DOHH2 (cell line): ENCODE results near the gene VAC14.

Source experiments
- CTCF ChIP-seq: fragments of 200-600 bp; sonication (generic); IDR thresholded peaks from one replicate; pipeline ENCODE4 v1.5.1; 2014; ENCODE audit warnings: antibody characterized with exemption, mild to moderate bottlenecking, low read depth, low read length; ENCODE audit not compliant: poor library complexity, severe bottlenecking
- EZH2phosphoT487 ChIP-seq: fragments of 200-600 bp; sonication (generic); IDR thresholded peaks from 2 replicates; pipeline ENCODE4 v1.6.1; 2017; ENCODE audit warnings: borderline replicate concordance, mild to moderate bottlenecking, antibody characterized with exemption, low read length, moderate library complexity, mixed read lengths

GRCh38 chr16:70710422-70711210 is 90.3 kb downstream of the VAC14 start:
- TF ChIP-seq CTCF = no peak
- no peak for TF ChIP-seq EZH2phosphoT487
